Measurements from ENCODE around the gene IGFL4.

The IGFL4 gene

GRCh38 chr19:45994998-45995714 lies 45.6 kb downstream of the IGFL4 start, which contains the start of gene CCDC61 (continued):
- TF ChIP-seq ZNF211 (tag by site-specific recombination; IDR thresholded peaks at IDR 0.05; ENCODE audit: low read depth) (no peak), RBAK (tag by site-specific recombination; IDR thresholded peaks at IDR 0.05) (peak; percentile 57; the same call in 1 of the 2 replicates), ZFHX2 (tag by site-specific recombination; conservative IDR thresholded peaks at IDR 0.05) (peak; percentile 75), ZNF423 (tag by site-specific recombination; IDR thresholded peaks at IDR 0.05) (no peak), ZNF610 (tag by site-specific recombination; IDR thresholded peaks at IDR 0.05; ENCODE audit: borderline replicate concordance) (0 out of 2 replicates have a peak, but pooled peaks have one; percentile 26), ZNF311 (tag by site-specific recombination; IDR thresholded peaks at IDR 0.05; ENCODE audit: borderline replicate concordance) (no peak), ZBTB20 (tag by site-specific recombination; IDR thresholded peaks at IDR 0.05) (no peak; the same call in none of the 2 replicates), ZNF202 (tag by site-specific recombination; IDR thresholded peaks at IDR 0.05; ENCODE audit: borderline replicate concordance) (no peak), PRDM10 (tag by site-specific recombination; IDR thresholded peaks at IDR 0.05) (no peak), MEIS1 (CRISPR knock-in tag; IDR thresholded peaks at IDR 0.05; ENCODE audit: borderline replicate concordance) (no peak), IKZF3 (tag by site-specific recombination; IDR thresholded peaks at IDR 0.05) (no peak), ZNF350 (tag by site-specific recombination; IDR thresholded peaks at IDR 0.05) (no peak), ZNF174 (tag by site-specific recombination; IDR thresholded peaks at IDR 0.05) (no peak), ZBTB44 (tag by site-specific recombination; IDR thresholded peaks at IDR 0.05) (no peak), ZNF555 (tag by site-specific recombination; conservative IDR thresholded peaks at IDR 0.05) (no peak), SCRT1 (tag by site-specific recombination; IDR thresholded peaks at IDR 0.05; ENCODE audit: borderline replicate concordance) (no peak), ZNF664 (tag by site-specific recombination; IDR thresholded peaks at IDR 0.05) (no peak)
- TF ChIP-seq, protein P1, sequence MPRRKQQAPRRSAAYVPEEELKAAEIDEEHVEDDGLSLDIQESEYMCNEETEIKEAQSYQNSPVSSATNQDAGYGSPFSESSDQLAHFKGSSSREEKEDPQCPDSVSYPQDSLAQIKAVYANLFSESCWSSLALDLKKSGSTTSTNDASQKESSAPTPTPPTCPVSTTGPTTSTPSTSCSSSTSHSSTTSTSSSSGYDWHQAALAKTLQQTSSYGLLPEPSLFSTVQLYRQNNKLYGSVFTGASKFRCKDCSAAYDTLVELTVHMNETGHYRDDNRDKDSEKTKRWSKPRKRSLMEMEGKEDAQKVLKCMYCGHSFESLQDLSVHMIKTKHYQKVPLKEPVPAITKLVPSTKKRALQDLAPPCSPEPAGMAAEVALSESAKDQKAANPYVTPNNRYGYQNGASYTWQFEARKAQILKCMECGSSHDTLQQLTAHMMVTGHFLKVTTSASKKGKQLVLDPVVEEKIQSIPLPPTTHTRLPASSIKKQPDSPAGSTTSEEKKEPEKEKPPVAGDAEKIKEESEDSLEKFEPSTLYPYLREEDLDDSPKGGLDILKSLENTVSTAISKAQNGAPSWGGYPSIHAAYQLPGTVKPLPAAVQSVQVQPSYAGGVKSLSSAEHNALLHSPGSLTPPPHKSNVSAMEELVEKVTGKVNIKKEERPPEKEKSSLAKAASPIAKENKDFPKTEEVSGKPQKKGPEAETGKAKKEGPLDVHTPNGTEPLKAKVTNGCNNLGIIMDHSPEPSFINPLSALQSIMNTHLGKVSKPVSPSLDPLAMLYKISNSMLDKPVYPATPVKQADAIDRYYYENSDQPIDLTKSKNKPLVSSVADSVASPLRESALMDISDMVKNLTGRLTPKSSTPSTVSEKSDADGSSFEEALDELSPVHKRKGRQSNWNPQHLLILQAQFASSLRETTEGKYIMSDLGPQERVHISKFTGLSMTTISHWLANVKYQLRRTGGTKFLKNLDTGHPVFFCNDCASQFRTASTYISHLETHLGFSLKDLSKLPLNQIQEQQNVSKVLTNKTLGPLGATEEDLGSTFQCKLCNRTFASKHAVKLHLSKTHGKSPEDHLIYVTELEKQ (tag by site-specific recombination; IDR thresholded peaks at IDR 0.05; ENCODE audit: borderline replicate concordance): no peak
- TF ChIP-seq, protein P2, sequence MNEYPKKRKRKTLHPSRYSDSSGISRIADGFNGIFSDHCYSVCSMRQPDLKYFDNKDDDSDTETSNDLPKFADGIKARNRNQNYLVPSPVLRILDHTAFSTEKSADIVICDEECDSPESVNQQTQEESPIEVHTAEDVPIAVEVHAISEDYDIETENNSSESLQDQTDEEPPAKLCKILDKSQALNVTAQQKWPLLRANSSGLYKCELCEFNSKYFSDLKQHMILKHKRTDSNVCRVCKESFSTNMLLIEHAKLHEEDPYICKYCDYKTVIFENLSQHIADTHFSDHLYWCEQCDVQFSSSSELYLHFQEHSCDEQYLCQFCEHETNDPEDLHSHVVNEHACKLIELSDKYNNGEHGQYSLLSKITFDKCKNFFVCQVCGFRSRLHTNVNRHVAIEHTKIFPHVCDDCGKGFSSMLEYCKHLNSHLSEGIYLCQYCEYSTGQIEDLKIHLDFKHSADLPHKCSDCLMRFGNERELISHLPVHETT (tag by site-specific recombination; IDR thresholded peaks at IDR 0.05): no peak
- TF ChIP-seq, protein P3, sequence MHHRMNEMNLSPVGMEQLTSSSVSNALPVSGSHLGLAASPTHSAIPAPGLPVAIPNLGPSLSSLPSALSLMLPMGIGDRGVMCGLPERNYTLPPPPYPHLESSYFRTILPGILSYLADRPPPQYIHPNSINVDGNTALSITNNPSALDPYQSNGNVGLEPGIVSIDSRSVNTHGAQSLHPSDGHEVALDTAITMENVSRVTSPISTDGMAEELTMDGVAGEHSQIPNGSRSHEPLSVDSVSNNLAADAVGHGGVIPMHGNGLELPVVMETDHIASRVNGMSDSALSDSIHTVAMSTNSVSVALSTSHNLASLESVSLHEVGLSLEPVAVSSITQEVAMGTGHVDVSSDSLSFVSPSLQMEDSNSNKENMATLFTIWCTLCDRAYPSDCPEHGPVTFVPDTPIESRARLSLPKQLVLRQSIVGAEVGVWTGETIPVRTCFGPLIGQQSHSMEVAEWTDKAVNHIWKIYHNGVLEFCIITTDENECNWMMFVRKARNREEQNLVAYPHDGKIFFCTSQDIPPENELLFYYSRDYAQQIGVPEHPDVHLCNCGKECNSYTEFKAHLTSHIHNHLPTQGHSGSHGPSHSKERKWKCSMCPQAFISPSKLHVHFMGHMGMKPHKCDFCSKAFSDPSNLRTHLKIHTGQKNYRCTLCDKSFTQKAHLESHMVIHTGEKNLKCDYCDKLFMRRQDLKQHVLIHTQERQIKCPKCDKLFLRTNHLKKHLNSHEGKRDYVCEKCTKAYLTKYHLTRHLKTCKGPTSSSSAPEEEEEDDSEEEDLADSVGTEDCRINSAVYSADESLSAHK (tag by site-specific recombination; IDR thresholded peaks at IDR 0.05): no peak
- TF ChIP-seq, protein P4, sequence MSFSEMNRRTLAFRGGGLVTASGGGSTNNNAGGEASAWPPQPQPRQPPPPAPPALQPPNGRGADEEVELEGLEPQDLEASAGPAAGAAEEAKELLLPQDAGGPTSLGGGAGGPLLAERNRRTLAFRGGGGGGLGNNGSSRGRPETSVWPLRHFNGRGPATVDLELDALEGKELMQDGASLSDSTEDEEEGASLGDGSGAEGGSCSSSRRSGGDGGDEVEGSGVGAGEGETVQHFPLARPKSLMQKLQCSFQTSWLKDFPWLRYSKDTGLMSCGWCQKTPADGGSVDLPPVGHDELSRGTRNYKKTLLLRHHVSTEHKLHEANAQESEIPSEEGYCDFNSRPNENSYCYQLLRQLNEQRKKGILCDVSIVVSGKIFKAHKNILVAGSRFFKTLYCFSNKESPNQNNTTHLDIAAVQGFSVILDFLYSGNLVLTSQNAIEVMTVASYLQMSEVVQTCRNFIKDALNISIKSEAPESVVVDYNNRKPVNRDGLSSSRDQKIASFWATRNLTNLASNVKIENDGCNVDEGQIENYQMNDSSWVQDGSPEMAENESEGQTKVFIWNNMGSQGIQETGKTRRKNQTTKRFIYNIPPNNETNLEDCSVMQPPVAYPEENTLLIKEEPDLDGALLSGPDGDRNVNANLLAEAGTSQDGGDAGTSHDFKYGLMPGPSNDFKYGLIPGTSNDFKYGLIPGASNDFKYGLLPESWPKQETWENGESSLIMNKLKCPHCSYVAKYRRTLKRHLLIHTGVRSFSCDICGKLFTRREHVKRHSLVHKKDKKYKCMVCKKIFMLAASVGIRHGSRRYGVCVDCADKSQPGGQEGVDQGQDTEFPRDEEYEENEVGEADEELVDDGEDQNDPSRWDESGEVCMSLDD (tag by site-specific recombination; IDR thresholded peaks at IDR 0.05): no peak; the same call in 1 of the 2 replicates
